Brain microvascular endothelial cell (primary cell): Measurements from ENCODE around the gene PTPN9.
"Not testable (repeated sequence)": the region's sequence is repeated elsewhere in the genome, so short reads cannot be mapped to it uniquely, and the experiment has no call there.

Experiments
- DNase-seq: peaks from one replicate; pipeline ENCODE4 v3.0.0-alpha.2; 2020
- H3K27ac ChIP-seq: fragments of 250-450 bp; sonication (Bioruptor Pico); 2 replicates; pipeline ENCODE4 v1.5.1; 2020; ENCODE audit warnings: mild to moderate bottlenecking, moderate library complexity
- H3K27me3 ChIP-seq: fragments of 250-450 bp; sonication (Bioruptor Pico); replicated peaks from 2 replicates; pipeline ENCODE4 v1.5.1; 2020; ENCODE audit warnings: mild to moderate bottlenecking
- H3K36me3 ChIP-seq: fragments of 250-450 bp; sonication (Bioruptor Pico); replicated peaks from 2 replicates; pipeline ENCODE4 v1.5.1; 2020; ENCODE audit warnings: mild to moderate bottlenecking
- H3K4me3 ChIP-seq: 2 replicates; pipeline ENCODE4 v1.5.1; 2011; ENCODE audit warnings: low read depth, mild to moderate bottlenecking, control low read depth, low read length, moderate library complexity
- in situ Hi-C: cut with HindIII; loops from 2 replicates; pipeline ENCODE4 v1.10.0; 2017; ENCODE audit warnings: low sequenced_read_pairs, low pct_ligation_motif_present
- TF ChIP-seq, protein P1 (sequence below): IDR thresholded peaks from 2 replicates; pipeline ENCODE4 v1.5.1; 2011; ENCODE audit warnings: low read depth, mild to moderate bottlenecking, moderate library complexity, low read length, control low read depth, inconsistent platforms; ENCODE audit errors: missing control alignments

PTPN9 gene

DNA sequence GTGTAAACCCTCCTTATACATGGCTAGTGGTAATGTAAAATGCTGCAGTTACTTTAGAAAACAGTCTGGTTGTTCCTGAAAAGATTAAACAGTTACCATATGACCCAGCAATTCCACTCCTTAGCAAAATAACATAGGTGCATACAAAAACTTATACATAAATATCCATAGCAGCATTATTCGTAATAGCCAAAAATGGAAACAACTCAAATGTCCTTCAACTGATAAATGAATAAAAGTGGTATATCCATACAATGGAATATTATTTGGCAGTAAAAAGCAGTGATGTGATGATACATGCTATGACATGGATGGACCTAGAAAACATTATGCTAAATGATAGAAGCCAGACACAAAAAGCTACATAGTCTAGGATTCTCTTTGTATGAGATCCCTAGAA, 96.0 kb downstream of the PTPN9 start:
- in situ Hi-C loops, result no loop called here
- TF ChIP-seq, protein P1, sequence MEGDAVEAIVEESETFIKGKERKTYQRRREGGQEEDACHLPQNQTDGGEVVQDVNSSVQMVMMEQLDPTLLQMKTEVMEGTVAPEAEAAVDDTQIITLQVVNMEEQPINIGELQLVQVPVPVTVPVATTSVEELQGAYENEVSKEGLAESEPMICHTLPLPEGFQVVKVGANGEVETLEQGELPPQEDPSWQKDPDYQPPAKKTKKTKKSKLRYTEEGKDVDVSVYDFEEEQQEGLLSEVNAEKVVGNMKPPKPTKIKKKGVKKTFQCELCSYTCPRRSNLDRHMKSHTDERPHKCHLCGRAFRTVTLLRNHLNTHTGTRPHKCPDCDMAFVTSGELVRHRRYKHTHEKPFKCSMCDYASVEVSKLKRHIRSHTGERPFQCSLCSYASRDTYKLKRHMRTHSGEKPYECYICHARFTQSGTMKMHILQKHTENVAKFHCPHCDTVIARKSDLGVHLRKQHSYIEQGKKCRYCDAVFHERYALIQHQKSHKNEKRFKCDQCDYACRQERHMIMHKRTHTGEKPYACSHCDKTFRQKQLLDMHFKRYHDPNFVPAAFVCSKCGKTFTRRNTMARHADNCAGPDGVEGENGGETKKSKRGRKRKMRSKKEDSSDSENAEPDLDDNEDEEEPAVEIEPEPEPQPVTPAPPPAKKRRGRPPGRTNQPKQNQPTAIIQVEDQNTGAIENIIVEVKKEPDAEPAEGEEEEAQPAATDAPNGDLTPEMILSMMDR, result no peak
- no peak overlapping the region for H3K27ac ChIP-seq
- no peak overlapping the region for H3K4me3 ChIP-seq
- H3K27me3 ChIP-seq, result no peaks in the 10 kb centered on the region
- peaks cover 25% of the 10 kb centered on the region for H3K36me3 ChIP-seq
- DNase-seq, result no peak

DNA sequence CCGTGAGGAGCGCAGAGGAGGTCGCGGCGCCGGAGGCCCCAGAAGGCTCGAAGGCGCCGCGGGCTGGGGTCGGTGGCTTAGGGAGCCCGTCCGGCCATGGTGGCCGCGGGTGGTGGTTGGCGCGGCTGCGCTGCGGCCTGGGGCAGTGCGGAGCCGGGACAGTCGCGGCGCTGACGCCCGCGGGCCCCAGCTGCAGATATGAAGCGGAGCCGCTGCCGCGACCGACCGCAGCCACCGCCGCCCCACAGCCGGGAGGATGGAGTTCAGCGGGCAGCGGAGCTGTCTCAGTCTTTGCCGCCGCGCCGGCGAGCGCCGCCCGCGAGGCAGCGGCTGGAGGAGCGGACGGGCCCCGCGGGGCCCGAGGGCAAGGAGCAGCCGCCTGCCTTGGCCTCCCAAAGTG, 98.7 kb downstream of the PTPN9 start:
- not testable (repeated sequence) for DNase-seq

DNA sequence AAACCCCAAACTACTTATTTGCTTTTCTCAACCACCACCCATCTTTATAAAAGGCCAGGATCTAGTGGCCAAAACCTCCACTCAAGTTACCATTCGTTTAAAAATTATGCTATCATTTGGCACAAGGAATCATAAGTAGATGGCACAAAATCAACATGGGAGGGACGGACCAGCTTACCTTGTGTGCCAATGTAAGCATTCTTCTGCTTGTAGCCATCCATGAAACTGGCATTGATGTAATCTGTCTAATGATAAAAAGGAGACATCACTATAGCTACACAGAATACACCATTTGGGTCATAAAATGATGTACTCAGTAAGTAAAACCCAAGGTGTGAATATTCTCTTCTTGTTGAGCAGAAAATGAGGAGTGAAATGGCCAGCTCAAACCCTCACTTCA, 99.4 kb downstream of the PTPN9 start:
- TF ChIP-seq, protein P1, result no peak
- Histone ChIP-seq H3K27me3 (no peaks in the 10 kb centered on the region), H3K27ac (no peak overlapping the region), H3K4me3 (no peak overlapping the region), H3K36me3 (peaks cover 34% of the 10 kb centered on the region)
- no peak for DNase-seq
- in situ Hi-C loops, result no loop called here

More for the DNA sequence above, 98.7 kb downstream of the PTPN9 start:
- H3K27me3 ChIP-seq, H3K4me3 ChIP-seq, in situ Hi-C loops, H3K27ac ChIP-seq: not testable (repeated sequence)
- H3K36me3 ChIP-seq, result peaks cover 31% of the 10 kb centered on the region

DNA sequence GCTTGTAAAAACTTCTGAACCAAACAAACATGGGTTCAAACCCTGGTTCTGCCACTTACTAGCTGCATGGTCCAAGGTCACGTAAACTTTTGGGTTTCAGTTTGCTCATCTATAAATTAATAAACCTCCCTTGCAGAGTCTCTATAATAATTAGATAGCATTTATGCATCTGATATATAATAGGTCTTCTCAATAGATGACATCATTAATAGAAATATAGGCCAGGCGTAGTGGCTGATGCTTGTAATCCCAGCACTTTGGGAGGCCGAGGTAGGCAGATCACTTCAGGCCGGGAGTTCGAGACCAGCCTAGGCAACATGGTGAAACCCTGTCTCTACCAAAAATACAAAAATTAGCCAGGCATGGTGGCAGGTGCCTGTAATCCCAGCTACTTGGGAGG, 102.0 kb downstream of the PTPN9 start:
- H3K36me3 ChIP-seq, result peaks cover 33% of the 10 kb centered on the region
- H3K27me3 ChIP-seq, DNase-seq, H3K27ac ChIP-seq, H3K4me3 ChIP-seq, in situ Hi-C loops: not testable (repeated sequence)

DNA sequence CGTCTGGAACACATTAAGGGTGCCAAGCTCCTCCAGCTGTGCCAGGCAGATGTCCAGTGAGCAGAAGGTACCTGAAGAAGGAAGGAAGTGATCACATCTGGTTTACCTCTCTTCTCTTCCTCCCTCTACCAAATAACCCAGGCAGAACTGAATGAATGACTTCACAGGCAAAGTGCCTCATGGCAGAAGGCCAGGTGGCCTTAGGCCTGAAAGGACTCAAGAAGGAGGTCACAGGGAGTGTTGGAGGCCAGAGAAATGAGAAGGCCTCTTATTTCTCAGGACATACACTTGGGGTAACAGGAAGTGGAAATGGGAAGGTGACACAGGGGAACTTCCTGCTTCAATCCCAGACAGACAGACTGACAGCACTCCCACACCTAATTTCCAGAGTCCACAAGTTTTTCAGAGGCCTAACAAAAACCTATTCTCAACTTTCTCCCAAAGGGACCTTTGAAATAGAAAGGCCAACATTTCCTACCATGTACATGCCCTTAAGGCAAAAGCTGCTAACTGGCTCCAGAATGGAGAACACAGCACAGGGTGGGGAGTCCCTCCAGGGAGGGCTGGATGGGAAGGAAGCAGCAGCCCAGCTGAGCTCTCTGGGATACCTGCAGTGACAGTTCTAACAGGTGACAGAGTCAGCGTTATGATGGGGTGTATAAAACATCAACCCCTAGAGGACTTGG, 110.1 kb downstream of the PTPN9 start:
- in situ Hi-C loops, result no loop called here
- TF ChIP-seq, protein P1, result no peak
- Histone ChIP-seq H3K36me3 (peaks cover 53% of the 10 kb centered on the region), H3K27me3 (no peaks in the 10 kb centered on the region), H3K27ac (no peak overlapping the region), H3K4me3 (no peak overlapping the region)
- DNase-seq, result no peak

DNA sequence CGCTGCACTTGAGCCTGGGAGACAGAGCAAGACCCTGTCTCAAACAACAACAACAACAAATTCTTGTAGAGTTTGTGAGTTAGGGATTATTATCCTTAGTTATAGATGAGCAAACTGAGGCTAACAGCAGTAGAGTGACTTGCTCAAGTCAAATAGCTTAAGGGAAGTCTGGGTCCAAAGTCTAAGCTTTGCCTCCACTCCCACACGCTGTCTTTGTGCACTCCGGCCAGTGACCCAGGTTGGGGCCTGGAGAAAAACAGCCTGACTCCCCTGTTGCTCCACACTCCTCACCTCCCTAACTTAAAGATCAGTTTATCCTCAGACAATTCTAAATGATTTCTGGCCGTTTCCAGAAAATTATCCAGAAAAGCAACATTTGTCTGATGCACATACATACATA, 118.5 kb downstream of the PTPN9 start:
- no peak overlapping the region for H3K4me3 ChIP-seq
- no peaks in the 10 kb centered on the region for H3K36me3 ChIP-seq
- in situ Hi-C loops, result no loop called here
- no peaks in the 10 kb centered on the region for H3K27me3 ChIP-seq
- no peak for DNase-seq
- H3K27ac ChIP-seq, result no peak overlapping the region
- TF ChIP-seq, protein P1, result no peak

DNA sequence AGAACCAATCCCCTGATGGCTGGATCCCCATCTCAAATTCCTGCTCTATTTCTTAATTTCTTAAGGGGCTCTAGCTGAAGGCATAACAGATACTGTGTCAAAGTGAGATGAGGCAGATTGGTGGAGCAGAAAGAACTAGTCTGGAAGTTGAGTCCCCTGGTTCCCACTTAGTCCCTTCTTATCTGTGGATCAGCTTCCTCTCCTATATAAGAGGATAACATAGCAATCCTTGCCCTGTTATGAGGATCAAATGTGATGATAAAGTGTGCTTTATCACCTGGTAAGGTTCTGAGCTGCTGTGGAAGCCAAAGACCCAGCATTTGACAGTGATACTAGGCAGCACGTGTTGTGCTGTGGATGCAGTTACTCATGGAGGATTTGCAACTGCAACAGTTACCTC, 119.5 kb downstream of the PTPN9 start:
- Histone ChIP-seq H3K27ac (no peak overlapping the region), H3K36me3 (no peaks in the 10 kb centered on the region), H3K4me3 (no peak overlapping the region), H3K27me3 (no peaks in the 10 kb centered on the region)
- DNase-seq, result no peak
- in situ Hi-C loops, result no loop called here
- TF ChIP-seq, protein P1, result no peak
